B cell (primary cell): Measurements from ENCODE around the gene CCDC68. TPM values are rescaled to one million over a fixed set of nuclear protein-coding genes. Genes with fewer than 3 reads are reported as not detected.

Source experiments
- ATAC-seq: fragments of 200-7000 bp; cut with Tn5 transposase; one replicate; pipeline ENCODE4 v1.10.0; 2021; ENCODE audit warnings: low read depth, mild to moderate bottlenecking, moderate number of reproducible peaks, moderate library complexity
- CTCF ChIA-PET: fragments of 350-600 bp; sonication (Branson Sonifier 250); formaldehyde crosslinking; loops from one replicate; lab custom pipeline; 2021; ENCODE audit warnings: antibody characterized with exemption, inconsistent platforms; lab: Charles Lee
- POLR2A ChIA-PET: fragments of 350-600 bp; sonication (Branson Sonifier 250); formaldehyde crosslinking; loops from one replicate; lab custom pipeline; 2021; ENCODE audit warnings: antibody characterized with exemption; lab: Charles Lee
- DNase-seq: peaks from one replicate; pipeline ENCODE4 v3.0.0; 2013
- H2AFZ ChIP-seq: 2 replicates; pipeline ENCODE4 v1.6.1; 2012; ENCODE audit warnings: mild to moderate bottlenecking, low read depth, low read length; ENCODE audit not compliant: insufficient read depth, poor library complexity, severe bottlenecking
- H3K27ac ChIP-seq, 2 donors: 1 replicate in 1 of 2; 2 replicates in 1 of 2; pipeline ENCODE4 v1.5.1; 2012 to 2013; ENCODE audit warnings: low read length in 2 of 2, mild to moderate bottlenecking in 2 of 2, moderate library complexity in 1 of 2
- H3K27me3 ChIP-seq, 4 experiments: fragments of 200-600 bp in 1 of 4; sonication (generic) in 1 of 4; replicated peaks in 1 of 4; 1 replicate in 2 of 4; 2 replicates in 2 of 4; pipeline versions ENCODE4 v1.6.1 to v1.7.0; 2013 to 2016; ENCODE audit warnings: low read length in 3 of 4, mild to moderate bottlenecking in 2 of 4, mixed read lengths in 1 of 4, moderate library complexity in 1 of 4; ENCODE audit not compliant: insufficient read depth in 4 of 4, control insufficient read depth in 3 of 4; ENCODE audit errors: control extremely low read depth in 1 of 4
- H3K36me3 ChIP-seq, 2 experiments: replicated peaks in 1 of 2; 1 replicate in 1 of 2; 2 replicates in 1 of 2; pipeline versions ENCODE4 v1.6.1 to v1.7.1; 2013; ENCODE audit warnings: low read length in 1 of 2; ENCODE audit not compliant: insufficient read depth in 2 of 2, control insufficient read depth in 1 of 2; ENCODE audit errors: control extremely low read depth in 1 of 2, extremely low read depth in 1 of 2
- H3K4me1 ChIP-seq, 2 donors: fragments of 200-600 bp in 1 of 2; sonication (generic) in 1 of 2; 1 replicate in 1 of 2; 2 replicates in 1 of 2; pipeline versions ENCODE4 v1.5.1 to v1.6.1; 2013 to 2017; ENCODE audit warnings: low read length in 2 of 2; ENCODE audit not compliant: control insufficient read depth in 2 of 2, insufficient read depth in 2 of 2
- H3K4me2 ChIP-seq: replicated peaks from 2 replicates; pipeline ENCODE3; 2012; ENCODE audit warnings: mild to moderate bottlenecking, low read depth, low read length; ENCODE audit not compliant: poor library complexity, severe bottlenecking
- H3K4me3 ChIP-seq, 5 experiments: fragments of 200-600 bp in 1 of 5; sonication (generic) in 1 of 5; 1 replicate in 3 of 5; 2 replicates in 2 of 5; pipeline versions ENCODE4 v1.5.1 to v1.7.0; 2011 to 2016; ENCODE audit warnings: low read length in 4 of 5, mild to moderate bottlenecking in 4 of 5, low read depth in 2 of 5, control low read depth in 1 of 5, moderate library complexity in 1 of 5; ENCODE audit not compliant: insufficient read depth in 1 of 5; ENCODE audit errors: control extremely low read depth in 1 of 5, extremely low read depth in 1 of 5
- H3K79me2 ChIP-seq: fragments of 200-600 bp; sonication (generic); one replicate; pipeline ENCODE4 v1.6.0; 2016; ENCODE audit warnings: low read length; ENCODE audit not compliant: control insufficient read depth, insufficient read depth
- H3K9ac ChIP-seq: fragments of 200-600 bp; sonication (generic); 2 replicates; pipeline ENCODE4 v1.6.1; 2017; ENCODE audit warnings: mild to moderate bottlenecking, low read length, moderate library complexity
- H3K9me3 ChIP-seq, 3 donors: one replicate each; pipeline versions ENCODE4 v1.6.1 to v1.7.1; 2013; ENCODE audit warnings: low read length in 2 of 3; ENCODE audit not compliant: control insufficient read depth in 2 of 3, insufficient read depth in 1 of 3; ENCODE audit errors: control extremely low read depth in 1 of 3
- H4K20me1 ChIP-seq: 2 replicates; pipeline ENCODE4 v1.6.0; 2012; ENCODE audit warnings: mild to moderate bottlenecking, low read length; ENCODE audit not compliant: insufficient read depth, control insufficient read depth, poor library complexity, severe bottlenecking
- H3K27ac Mint-ChIP-seq: one replicate; pipeline ENCODE4 v1.8.0; 2021; ENCODE audit warnings: mixed read lengths
- H3K27me3 Mint-ChIP-seq: one replicate; pipeline ENCODE4 v1.8.0; 2021; ENCODE audit warnings: mixed read lengths
- H3K4me1 Mint-ChIP-seq: one replicate; pipeline ENCODE4 v1.8.0; 2021; ENCODE audit warnings: mixed read lengths
- H3K4me3 Mint-ChIP-seq: one replicate; pipeline ENCODE4 v1.8.0; 2021; ENCODE audit warnings: mixed read lengths
- H3K9me3 Mint-ChIP-seq: one replicate; pipeline ENCODE4 v1.8.0; 2022; ENCODE audit warnings: mixed read lengths; ENCODE audit not compliant: insufficient read depth
- CTCF ChIP-seq: fragments of 200-600 bp; IDR thresholded peaks from one replicate; pipeline ENCODE4 v1.8.0; 2022; ENCODE audit warnings: antibody characterized with exemption, mild to moderate bottlenecking
- EZH2 ChIP-seq: IDR thresholded peaks from 2 replicates; pipeline ENCODE4 v1.6.1; 2012; ENCODE audit warnings: borderline replicate concordance, low read depth, mild to moderate bottlenecking, moderate library complexity, low read length; ENCODE audit not compliant: insufficient read depth, poor library complexity, severe bottlenecking
- WGBS: methylation state at CpG from one replicate; pipeline ENCODE4 v1.1.5; 2013; ENCODE audit warnings: missing lambda C conversion rate; ENCODE audit not compliant: insufficient coverage; 5-methylcytosine and 5-hydroxymethylcytosine counted together
- intact Hi-C: fragments of 100-400 bp; cut with micrococcal nuclease; formaldehyde crosslinking; loops from one replicate; pipeline ENCODE4 v1.10.0; 2022
- polyA plus RNA-seq: library from polyadenylated mRNA; depleted of rRNA; stranded (reverse); fragments of >200 nt; gene quantifications from 2 replicates; pipeline ENCODE4 v1.2.3, GENCODE V29; 2012
- total RNA-seq, 2 donors: library from RNA; stranded (reverse); fragments of 120-200 nt in 1 of 2; gene quantifications; 1 replicate in 1 of 2; 2 replicates in 1 of 2; pipeline versions ENCODE4 v1.2.3 to v1.2.4, GENCODE V29; 2013 to 2022

Gene CCDC68
- total and polyA plus RNA-seq, 2 donors (not counting 1 experiment from before 2014, with no cell fraction given): 0.01 to 0.32 TPM

- Mint-ChIP-seq H3K4me3 (no peak overlapping the region), H3K27me3 (peaks cover 11% of the 10 kb centered on the region), H3K9me3 (no peaks in the 10 kb centered on the region), H3K27ac (no peak overlapping the region), H3K4me1 (peaks cover 14% of the 10 kb centered on the region)
- Histone ChIP-seq H3K9me3 (no peaks in the 10 kb centered on the region), H3K27ac (no peak overlapping the region), H3K27me3 (no peaks in the 10 kb centered on the region), H3K79me2 (no peaks in the 10 kb centered on the region), H3K36me3 (no peaks in the 10 kb centered on the region), H3K4me2 (no peak overlapping the region), H3K4me3 (no peak overlapping the region), H4K20me1 (no peaks in the 10 kb centered on the region), H3K4me1 (peaks cover 4 to 6% of the 10 kb centered on the region in 2 donors), H2AFZ (no peak overlapping the region), H3K9ac (no peak overlapping the region)
- intact Hi-C loops: no loop called here
- no peak for ATAC-seq
- POLR2A ChIA-PET: no interaction called here
- TF ChIP-seq EZH2 (no peak), CTCF (no peak)
- CTCF ChIA-PET: no interaction called here
- DNase-seq: no peak
- WGBS: 100% methylated on average over 2 of the region's 7 CpGs
Measured at GRCh38 chr18:54950221-54950620, 9.0 kb downstream of the CCDC68 start.

- H2AFZ ChIP-seq: no peak overlapping the region
- Mint-ChIP-seq H3K27me3 (peaks cover 11% of the 10 kb centered on the region), H3K4me3 (no peak overlapping the region), H3K4me1 (peaks cover 15% of the 10 kb centered on the region), H3K27ac (no peak overlapping the region), H3K9me3 (no peaks in the 10 kb centered on the region)
- no peaks in the 10 kb centered on the region for H3K9me3 ChIP-seq
- H3K4me1 ChIP-seq: peaks cover 4 to 6% of the 10 kb centered on the region in 2 donors
- 100% methylated on average over 3 of the region's 3 CpGs for WGBS
- H4K20me1 ChIP-seq: no peaks in the 10 kb centered on the region
- H3K4me2 ChIP-seq: no peak overlapping the region
- no peak for ATAC-seq
- TF ChIP-seq EZH2: no peak
- no peak for TF ChIP-seq CTCF
- H3K27ac ChIP-seq: no peak overlapping the region
- POLR2A ChIA-PET: no interaction called here
- DNase-seq: no peak
- no peaks in the 10 kb centered on the region for H3K79me2 ChIP-seq
- CTCF ChIA-PET: no interaction called here
- no peak overlapping the region for H3K4me3 ChIP-seq
- intact Hi-C loops: no loop called here
- H3K9ac ChIP-seq: no peak overlapping the region
- no peaks in the 10 kb centered on the region for H3K27me3 ChIP-seq
- H3K36me3 ChIP-seq: no peaks in the 10 kb centered on the region
Measured at GRCh38 chr18:54949588-54949987, 9.7 kb downstream of the CCDC68 start.
